H1 (cell line): ENCODE results near the gene ARGLU1. TPM values are rescaled to one million over a fixed set of nuclear protein-coding genes. Genes with fewer than 3 reads are reported as not detected.
A peak's percentile ranks its signal among the peaks of the same experiment; 100 is the strongest.

ENCODE experiments used
- BRCA1 ChIP-seq: IDR thresholded peaks from 2 replicates; pipeline ENCODE4 v1.6.1; 2012; ENCODE audit warnings: low read depth, low read length, improper control_type of control experiment
- EP300 ChIP-seq, 2 experiments: IDR thresholded peaks; 1 replicate in 1 of 2; 2 replicates in 1 of 2; pipeline ENCODE4 v1.6.1; 2011 to 2012; ENCODE audit warnings: low read depth in 2 of 2, low read length in 2 of 2, mild to moderate bottlenecking in 2 of 2, borderline replicate concordance in 1 of 2, inconsistent platforms in 1 of 2, moderate library complexity in 1 of 2
- NRF1 ChIP-seq: IDR thresholded peaks from 2 replicates; pipeline ENCODE4 v1.6.1; 2011; ENCODE audit warnings: mild to moderate bottlenecking, low read depth, low read length, improper control_type of control experiment
- SIN3A ChIP-seq, 2 experiments: IDR thresholded peaks in 1 of 2; conservative IDR thresholded peaks in 1 of 2; 2 replicates each; pipeline ENCODE4 v1.6.1; 2011 to 2012; ENCODE audit warnings: low read length in 2 of 2, improper control_type of control experiment in 1 of 2, low read depth in 1 of 2, mild to moderate bottlenecking in 1 of 2
- polyA plus RNA-seq, 7 experiments: library from polyadenylated mRNA; depleted of rRNA in 3 of 7; stranded (reverse) in 5 of 7; unstranded in 2 of 7; fragments of >200 nt in 5 of 7; fragments of 200-250 nt in 2 of 7; gene quantifications; 1 replicate in 5 of 7; 2 replicates in 1 of 7; 4 replicates in 1 of 7; pipeline versions ENCODE4 v1.2.1 to v1.2.3, GENCODE V29; 2011 to 2013; ENCODE audit warnings: missing spikeins in 2 of 7, mixed read lengths in 2 of 7
- total RNA-seq: library from RNA; stranded (reverse); fragmentation: NEBNext Ultra II Directional; extraction: Animal tissue kit (Norgen Biotek cat#: 25700); gene quantifications from 2 replicates; pipeline ENCODE4 v1.2.1, GENCODE V29; 2021
- TF ChIP-seq, protein P1 (sequence below), 3 experiments: IDR thresholded peaks; 1 replicate in 2 of 3; 2 replicates in 1 of 3; pipeline versions ENCODE4 v1.5.1 to v1.6.1; 2011; ENCODE audit warnings: low read length in 3 of 3, mild to moderate bottlenecking in 3 of 3, inconsistent platforms in 2 of 3, low read depth in 1 of 3, moderate library complexity in 1 of 3; ENCODE audit not compliant: insufficient read depth in 1 of 3; ENCODE audit errors: control extremely low read depth in 1 of 3
- TF ChIP-seq, protein P2 (sequence below): IDR thresholded peaks from 2 replicates; pipeline ENCODE4 v1.6.1; 2012; ENCODE audit warnings: inconsistent platforms

ARGLU1 gene
- total and polyA plus RNA-seq, 2 of the 8 experiments (the other 6 are each of a cell fraction or from before 2014, with no cell fraction given) = 47.8 to 84.9 TPM

DNA sequence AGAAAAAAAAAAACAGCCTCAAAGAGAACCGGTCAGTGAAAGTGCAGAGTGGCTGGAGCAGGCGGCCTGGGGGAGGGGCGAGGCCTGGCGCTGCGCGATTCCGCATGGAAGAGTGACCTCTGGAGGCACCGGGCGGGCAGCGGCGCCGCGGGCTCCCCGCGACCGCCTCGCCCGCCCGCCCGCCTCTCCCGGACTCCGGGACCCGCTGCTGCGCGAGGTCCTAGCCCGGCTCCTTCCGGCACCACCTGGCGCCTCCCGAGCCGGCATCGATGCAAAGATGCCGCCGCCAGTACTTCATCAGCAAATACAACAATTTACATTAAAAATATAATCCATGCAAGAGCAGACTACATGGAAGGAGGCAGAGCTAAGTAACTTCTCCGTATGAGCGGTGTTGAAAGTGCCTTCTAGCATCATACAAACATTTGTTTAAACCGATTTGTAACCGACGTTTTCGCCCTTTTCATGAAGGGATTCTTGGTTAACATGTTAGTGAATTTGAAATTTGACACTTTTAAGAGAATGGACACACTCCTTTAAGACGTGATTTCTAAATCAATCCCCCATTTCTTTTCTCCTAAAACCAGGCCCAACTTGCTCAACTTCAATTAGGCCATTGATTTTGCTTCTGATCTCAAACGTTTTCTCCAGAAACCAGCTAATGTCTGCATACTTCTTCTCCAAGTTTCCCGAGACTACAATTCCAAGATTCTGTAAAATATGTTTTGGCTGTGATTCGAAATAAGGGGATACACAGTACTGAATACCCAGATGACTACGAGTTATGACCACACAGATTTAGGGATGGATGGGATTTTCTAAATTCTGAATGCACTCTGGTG is 34.6 kb downstream of the ARGLU1 start (continued):
- no peak for TF ChIP-seq BRCA1
- peak in 1 of 2 experiments; percentile 11; a peak in 1 of 3 replicates for TF ChIP-seq EP300 (IDR thresholded peaks at IDR 0.05; ENCODE audit: borderline replicate concordance in 1 of 2, low read depth in 2 of 2, low read length in 2 of 2)
- TF ChIP-seq, protein P1, sequence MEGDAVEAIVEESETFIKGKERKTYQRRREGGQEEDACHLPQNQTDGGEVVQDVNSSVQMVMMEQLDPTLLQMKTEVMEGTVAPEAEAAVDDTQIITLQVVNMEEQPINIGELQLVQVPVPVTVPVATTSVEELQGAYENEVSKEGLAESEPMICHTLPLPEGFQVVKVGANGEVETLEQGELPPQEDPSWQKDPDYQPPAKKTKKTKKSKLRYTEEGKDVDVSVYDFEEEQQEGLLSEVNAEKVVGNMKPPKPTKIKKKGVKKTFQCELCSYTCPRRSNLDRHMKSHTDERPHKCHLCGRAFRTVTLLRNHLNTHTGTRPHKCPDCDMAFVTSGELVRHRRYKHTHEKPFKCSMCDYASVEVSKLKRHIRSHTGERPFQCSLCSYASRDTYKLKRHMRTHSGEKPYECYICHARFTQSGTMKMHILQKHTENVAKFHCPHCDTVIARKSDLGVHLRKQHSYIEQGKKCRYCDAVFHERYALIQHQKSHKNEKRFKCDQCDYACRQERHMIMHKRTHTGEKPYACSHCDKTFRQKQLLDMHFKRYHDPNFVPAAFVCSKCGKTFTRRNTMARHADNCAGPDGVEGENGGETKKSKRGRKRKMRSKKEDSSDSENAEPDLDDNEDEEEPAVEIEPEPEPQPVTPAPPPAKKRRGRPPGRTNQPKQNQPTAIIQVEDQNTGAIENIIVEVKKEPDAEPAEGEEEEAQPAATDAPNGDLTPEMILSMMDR (IDR thresholded peaks at IDR 0.05; ENCODE audit: control extremely low read depth in 1 of 3, insufficient read depth in 1 of 3, low read depth in 1 of 3, low read length in 3 of 3) = peak; percentile 43 to 65 (median 65)
- 0 out of 4 replicates have a peak, but pooled peaks of 1 of the 2 experiments have one; percentile 37 for TF ChIP-seq SIN3A (conservative IDR thresholded peaks at IDR 0.05 in 1 of 2, IDR thresholded peaks at IDR 0.05 in 1 of 2; ENCODE audit: low read depth in 1 of 2, low read length in 2 of 2)
- no peak for TF ChIP-seq NRF1
- TF ChIP-seq, protein P2, sequence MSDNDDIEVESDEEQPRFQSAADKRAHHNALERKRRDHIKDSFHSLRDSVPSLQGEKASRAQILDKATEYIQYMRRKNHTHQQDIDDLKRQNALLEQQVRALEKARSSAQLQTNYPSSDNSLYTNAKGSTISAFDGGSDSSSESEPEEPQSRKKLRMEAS = peak; percentile 55; the same call in 1 of the 2 replicates
- TF ChIP-seq, all 59 proteins: peak for 8
